ENCODE data around the gene CLCN5.

- TF ChIP-seq CTCF (IDR thresholded peaks at IDR 0.05; ENCODE audit: low read length), result no peak
- no peak for TF ChIP-seq EZH2phosphoT487 (IDR thresholded peaks at IDR 0.05; ENCODE audit: low read length)
- TF ChIP-seq EZH2 (optimal IDR thresholded peaks at IDR 0.05; ENCODE audit: low read depth, low read length), result no peak
Observed at GRCh38 chrX:50147972-50148371, 225.6 kb downstream of the CLCN5 start.
